GM12874 (cell line): Measurements from ENCODE around the gene MAP3K9.

Experiments
- CTCF ChIP-seq: IDR thresholded peaks from 2 replicates; pipeline ENCODE4 v1.5.1; 2011; ENCODE audit warnings: low read depth, mild to moderate bottlenecking, control low read depth, low read length, moderate library complexity; ENCODE audit not compliant: insufficient read depth

MAP3K9 gene

GRCh38 chr14:70812124-70812818 is 3.0 kb upstream of the MAP3K9 start:
- TF ChIP-seq CTCF, result no peak

GRCh38 chr14:70811578-70811977 is 2.3 kb upstream of the MAP3K9 start:
- no peak for TF ChIP-seq CTCF

- no peak for TF ChIP-seq CTCF
These were observed 1.7 kb upstream of the MAP3K9 start for GRCh38 chr14:70811050-70811449.

- TF ChIP-seq CTCF, result no peak
These were observed 1.3 kb upstream of the MAP3K9 start for GRCh38 chr14:70810621-70811020.

GRCh38 chr14:70808416-70809224 is 693 bp downstream of the MAP3K9 start:
- no peak for TF ChIP-seq CTCF

- no peak for TF ChIP-seq CTCF
These were observed 1.4 kb downstream of the MAP3K9 start for GRCh38 chr14:70807898-70808415.

GRCh38 chr14:70804556-70805162 is 4.7 kb downstream of the MAP3K9 start:
- TF ChIP-seq CTCF, result no peak
